ENCODE results near the gene TGDS.

Gene TGDS

DNA sequence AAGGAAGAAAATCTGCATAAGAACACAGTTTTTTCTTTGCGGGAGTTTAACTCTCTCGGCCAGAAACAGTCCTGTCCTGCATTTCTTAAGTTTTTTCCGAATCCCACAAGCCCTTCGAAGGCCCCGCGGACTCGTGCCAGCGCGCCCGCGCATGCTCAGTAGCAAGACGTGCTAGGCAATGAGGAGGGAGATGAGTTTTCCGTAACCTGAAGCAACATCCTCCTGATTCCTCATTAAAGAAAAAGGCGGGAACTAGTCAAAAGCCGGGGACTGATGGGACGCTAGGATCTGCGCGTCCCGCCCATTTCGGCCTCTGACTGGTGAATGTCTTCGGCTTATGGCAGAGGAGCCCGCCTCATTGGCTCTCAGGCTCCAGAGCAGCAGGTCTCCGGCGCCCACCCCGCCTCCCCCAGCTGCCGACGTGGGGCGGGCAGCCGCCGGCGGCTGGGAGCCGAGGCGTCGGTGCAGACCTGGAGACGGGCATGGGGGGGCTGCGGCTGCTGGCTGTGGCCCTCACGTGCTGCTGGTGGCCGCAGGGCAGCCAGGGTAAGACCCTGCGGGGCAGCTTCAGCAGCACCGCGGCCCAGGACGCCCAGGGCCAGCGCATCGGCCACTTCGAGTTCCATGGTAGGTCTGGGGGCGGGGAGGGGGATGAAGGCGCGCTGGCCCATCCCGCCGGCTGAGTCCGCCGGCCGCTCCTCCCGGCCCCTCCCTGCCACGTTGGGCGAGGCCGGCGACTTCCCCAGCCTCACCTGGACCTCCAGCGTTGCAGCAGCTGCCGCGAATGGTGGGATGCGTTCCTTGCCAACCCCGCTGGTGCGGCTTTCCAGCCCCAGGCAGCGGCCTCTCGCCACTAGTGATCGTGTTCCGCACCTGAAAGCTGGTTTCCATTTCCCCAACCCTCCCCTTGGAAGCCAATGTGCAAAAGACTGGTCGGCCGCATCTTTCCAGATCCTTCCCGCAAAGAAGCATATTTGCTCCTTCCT lies 5.8 kb upstream of the TGDS start, which contains the start of gene GPR180:
Gene GPR180 (plus strand): TSS at position 412 of the 986 bp plus-strand sequence. CDS start 71 bp downstream, at position 483.
- DNase-seq (ENCODE audit: low read depth): peak; percentile 87

DNA sequence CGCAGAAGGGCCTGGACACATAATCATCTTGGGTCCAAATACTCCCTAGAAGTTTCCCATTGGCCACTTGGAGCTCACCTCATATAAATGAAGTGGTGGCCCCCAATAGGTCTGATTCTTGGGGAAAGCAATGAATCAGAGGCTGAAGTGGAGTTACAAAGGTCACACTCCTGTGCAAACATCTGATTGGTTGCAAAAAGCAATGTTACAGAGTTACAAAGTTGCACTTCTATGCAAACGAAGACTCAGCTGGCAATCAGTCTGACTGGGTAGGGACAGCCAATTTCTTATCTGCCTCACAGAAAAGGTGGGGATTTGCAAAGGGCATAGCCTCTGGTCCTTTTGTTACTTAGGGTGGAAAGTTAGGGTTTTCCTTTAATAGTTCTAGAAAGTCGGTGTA lies 3.9 kb upstream of the TGDS start:
- DNase-seq (ENCODE audit: low read depth): no peak

DNA sequence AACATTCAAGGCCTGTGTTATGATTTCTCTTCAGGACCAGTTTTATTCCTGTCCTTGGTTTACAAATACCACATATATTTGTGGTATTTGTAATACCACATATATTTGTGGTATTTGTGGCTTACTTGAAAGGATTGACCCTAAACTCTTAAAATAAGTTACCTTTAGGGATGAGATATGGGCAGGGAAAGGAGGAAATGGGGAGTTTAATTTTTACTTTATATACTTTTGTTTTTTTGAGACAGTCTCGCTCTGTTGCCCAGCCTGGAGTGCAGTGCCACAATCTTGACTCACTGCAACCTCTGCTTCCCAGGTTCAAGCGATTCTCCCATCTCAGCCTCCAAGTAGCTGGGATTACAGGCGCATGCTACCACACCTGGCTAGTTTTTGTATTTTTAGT lies 2.3 kb upstream of the TGDS start:
- no peak for DNase-seq (ENCODE audit: low read depth)

DNA sequence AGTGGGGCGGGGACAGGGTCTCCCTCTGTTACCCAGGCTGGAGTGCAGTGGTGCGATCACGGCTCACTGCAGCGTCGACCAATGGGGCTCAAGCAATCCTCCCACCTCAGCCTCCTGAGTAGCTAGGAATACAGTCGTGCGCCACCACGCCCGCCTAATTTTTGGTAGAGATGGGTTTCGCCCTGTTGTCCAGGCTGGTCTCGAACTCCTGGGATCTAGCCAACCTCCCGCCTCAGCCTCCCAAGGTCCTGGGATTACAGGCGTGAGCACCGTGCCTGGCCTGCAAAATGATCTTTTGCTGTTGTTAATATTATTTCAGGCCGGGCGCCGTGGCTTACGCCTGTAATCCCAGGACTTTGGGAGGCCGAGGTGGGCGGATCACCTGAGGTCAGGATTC lies 621 bp upstream of the TGDS start:
- no peak for DNase-seq (ENCODE audit: low read depth)

DNA sequence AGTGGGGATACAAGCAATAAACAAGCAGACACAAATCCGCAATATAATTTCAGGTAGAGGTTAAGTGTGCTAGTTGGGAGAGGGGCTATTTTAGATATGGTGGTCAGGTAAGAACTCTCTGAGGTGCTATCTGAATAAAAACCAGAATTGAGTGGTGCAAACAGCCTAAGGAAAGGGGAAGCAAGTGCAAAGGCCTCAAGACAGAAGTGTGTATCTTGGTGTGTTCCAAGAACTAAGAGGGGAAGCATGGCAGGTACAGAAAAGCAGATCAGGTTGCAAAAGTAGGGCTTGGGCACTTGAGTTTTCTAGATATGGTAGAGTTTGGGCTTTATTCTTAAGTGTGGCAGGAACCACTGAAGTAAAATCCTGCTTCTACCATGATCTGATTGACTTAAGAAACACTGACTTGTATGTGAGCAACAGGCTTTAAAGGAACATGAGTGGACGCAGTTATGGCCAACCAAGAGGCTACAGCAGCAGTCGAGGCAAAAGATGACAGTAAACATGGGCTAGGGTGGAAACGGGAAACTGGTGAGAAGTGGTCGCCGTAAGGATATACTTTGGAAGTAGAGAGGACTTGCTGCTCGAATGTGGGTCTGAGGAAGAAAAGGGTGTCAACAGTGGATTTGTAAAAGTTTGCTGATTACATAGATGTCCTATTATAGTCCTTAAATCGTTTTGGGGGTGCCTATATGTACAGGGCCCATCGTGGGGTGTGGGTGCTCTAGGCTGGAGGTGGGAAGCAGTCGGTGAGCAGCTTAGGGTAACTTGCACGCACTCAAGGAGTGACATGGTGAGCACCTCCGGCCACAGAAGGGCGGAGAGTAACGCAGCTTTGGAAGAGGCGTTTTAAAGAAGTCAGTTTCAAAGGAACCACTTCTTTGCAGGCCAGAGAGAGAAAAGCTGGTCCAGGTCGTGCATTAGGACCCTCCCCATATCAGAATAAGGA lies 677 bp downstream of the TGDS start:
- DNase-seq (ENCODE audit: low read depth): peak; percentile 23

DNA sequence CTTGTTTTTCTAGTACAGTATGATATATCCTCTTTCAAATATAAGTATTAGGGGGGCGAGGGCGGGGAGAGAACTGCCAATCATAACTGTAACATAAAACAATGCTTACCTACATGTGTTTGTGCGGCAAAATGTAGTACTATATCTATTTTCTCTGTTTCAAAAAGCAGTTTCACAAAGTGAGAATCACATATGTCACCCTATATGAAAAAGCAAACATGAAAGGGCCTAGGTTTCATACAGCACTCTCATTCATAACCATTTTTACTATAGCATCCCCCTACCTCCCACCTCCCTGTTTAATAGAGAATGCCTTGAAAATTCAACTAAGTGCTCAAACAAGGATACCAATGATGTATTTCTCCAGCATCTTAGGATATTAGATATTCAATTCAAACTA lies 5.2 kb downstream of the TGDS start:
- DNase-seq (ENCODE audit: low read depth): no peak

DNA sequence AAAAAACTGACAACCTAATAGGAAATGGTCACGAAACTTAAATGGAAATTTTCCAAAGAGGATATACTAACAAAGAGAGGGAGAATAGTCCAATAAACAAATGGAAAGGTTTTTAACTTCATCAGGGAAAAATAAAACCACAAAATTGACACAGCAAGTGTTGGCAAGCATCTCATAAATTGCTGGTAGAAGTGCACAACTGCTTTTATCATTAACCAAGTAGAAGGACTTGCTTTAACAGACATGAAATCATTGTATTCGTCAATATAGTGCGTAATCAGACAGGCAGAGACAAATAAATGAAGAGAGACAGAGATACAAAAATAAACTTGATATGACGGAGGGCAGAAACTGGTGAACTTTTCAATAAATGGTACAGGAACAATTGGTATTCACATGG lies 7.4 kb downstream of the TGDS start:
- no peak for DNase-seq (ENCODE audit: low read depth)

DNA sequence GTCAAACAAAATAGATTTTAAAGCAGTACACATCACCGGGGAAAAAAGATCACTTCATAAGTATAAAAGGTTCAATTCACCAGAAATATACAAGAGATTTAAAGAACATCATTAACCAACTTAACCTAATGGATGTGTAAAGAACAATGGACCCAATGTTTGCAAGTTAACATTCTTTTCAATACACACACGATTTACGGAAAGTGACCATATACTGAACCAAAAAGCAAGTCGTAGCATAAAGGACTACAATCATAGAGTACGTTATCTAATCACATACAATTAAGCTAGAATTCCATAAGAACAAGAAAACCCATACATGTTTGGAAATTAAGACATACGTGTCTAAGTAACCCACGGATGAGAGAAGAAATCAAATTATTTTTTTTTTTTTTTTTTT lies 9.6 kb downstream of the TGDS start:
- no peak for DNase-seq (ENCODE audit: low read depth)

DNA sequence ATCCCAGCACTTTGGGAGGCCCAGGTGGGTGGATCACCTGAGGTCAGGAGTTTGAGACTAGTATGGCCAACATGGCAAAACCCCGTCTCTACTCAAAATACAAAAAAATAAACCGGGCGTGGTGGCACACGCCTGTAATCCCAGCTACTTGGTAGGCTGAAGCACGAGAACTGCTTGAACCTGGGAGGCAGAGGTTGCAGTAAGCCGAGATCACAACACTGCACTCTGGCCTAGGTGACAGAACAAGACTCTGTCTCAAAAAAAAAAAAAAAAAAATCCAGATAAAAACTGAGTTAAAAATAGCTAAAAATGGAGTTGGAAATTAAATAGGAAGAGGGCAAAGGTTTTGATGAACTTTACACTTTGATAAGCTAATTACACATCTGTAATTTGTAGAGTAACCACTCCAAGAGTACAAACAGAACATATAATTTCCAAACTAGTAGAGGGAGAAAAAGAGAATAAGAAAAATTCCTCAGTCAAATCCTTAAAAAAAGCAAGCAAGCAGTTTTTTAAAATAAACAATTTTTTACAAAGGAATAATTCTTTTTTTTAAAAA lies 10.3 kb downstream of the TGDS start:
- DNase-seq (ENCODE audit: low read depth): no peak

DNA sequence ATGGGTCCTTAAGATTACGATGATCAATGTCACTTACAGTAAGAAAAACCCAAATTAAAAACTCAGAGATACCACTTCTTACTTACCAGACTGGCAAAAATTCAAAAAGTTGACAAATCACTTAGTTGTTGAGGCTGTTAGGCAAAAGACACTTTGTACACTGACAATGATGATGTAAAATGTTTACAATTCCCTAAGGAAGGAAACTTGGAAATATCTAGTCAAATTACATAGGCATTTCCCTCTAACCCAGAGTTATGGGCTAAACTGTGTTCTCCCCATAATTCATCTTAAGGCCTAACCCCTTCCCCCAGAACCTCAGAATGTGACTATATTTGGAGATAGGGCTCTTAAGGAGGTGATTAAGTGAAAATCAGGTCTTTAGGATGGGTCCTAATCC lies 12.0 kb downstream of the TGDS start:
- DNase-seq (ENCODE audit: low read depth): no peak

DNA sequence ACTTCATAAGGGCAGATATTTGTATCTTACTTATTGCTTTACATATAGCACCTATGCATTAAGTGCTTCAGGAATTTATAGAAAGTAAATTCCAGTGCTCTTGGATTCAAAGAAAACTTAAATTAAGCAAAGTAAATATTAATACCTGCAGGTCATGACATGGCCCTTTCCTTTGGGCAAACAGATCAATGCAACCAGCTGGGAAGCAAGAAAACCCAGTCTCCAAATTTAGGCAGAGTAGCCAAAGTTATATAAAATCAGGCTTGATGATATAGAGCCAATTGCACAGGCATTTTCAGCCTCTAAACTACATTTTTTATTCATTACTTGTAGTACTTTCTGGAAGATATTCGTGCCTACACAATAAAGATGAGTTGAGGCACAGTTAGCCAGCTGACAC lies 16.9 kb downstream of the TGDS start:
- DNase-seq (ENCODE audit: low read depth): no peak

DNA sequence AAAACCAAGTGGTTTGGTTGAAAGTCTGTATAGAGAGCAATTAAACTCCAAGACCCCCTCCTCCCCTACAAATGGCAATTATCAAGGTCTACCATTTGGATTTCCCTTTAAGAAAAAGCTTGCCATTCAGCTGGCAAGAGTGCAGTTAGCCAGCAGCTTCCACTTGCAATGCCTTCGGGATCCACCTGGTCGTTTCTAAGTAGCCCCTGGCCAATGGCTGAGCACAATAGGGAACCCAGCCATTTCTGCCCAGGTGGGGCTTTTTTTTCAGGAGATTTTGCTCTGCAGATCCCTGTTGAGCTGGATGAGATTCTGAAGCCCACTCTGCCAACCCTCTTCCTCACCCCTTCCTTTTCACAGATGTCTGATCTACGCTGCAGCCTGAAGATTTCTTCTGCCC lies 26.3 kb downstream of the TGDS start:
- no peak for DNase-seq (ENCODE audit: low read depth)

DNA sequence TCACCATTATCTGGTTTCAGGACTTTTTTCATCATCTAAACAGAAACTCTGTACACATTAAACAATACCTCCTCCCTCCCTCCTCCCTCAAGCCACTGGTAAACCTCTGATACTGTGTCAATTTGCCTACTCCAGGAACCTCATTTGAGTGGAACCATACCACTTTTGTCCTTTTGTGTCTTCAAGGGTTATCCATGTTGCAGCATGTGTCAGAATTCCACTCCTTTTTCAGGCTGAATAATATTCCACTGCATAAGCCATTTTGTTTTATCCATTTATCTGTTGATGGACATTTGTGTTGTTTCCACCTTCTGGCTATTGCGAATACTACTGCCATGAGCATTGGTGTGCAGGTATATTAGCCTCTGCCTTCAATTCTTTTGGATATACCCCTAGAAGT lies 27.5 kb downstream of the TGDS start:
- DNase-seq (ENCODE audit: low read depth): no peak

DNA sequence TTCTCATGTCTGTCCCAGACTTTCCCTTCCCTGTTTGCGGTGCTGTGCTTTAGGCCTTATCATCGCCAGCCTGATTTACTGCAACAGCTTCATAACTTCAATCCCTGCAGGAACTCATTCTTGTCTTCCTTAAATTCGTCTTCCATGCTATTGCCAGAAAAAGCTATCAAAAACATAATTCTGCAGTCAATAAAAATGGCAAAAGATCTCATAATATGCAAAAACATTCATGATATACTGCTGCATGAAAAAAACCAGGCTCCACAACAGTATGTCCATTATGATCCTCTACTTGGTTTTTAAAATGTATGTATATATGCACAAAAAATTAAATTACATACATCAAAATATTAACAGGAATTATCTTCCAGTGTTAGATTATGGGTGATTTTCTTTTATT lies 28.4 kb downstream of the TGDS start:
- no peak for DNase-seq (ENCODE audit: low read depth)

DNA sequence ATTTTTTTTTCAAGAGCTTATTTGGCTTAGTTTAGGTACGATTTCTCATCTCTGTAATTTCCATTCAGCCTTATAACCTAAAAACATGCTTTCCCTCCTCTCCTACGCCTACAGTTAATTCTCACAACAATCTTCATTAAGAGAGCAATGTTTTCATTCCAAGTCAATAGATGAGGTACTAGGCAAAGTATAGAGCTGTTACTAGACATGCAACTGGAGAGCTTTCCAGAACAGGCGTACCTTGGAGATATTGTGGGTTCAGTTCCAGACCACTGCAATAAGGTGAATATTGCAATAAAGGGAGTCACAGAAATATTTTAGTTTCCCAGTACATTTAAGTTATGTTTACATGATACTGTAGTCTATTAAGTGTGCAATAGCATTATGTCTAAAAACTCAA lies 34.8 kb downstream of the TGDS start:
- no peak for DNase-seq (ENCODE audit: low read depth)

DNA sequence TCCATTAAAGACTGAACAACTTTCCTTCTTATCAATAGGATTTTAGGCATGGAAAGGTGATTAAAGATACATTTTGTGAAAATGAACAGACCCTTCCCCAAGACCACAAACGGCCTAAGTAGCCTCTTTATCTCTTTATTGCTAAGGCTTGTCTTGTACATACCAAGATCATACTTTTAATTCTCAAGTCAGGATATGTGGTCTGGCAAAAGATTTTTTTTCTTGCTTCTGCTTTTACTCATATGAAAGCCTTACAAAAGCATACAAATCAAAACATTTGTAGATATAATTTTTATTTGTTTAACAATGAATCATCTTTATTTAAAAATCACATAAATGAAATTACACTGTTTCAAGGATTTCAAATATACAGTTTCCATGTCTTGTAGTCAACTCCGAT lies 35.8 kb downstream of the TGDS start:
- DNase-seq (ENCODE audit: low read depth): no peak

DNA sequence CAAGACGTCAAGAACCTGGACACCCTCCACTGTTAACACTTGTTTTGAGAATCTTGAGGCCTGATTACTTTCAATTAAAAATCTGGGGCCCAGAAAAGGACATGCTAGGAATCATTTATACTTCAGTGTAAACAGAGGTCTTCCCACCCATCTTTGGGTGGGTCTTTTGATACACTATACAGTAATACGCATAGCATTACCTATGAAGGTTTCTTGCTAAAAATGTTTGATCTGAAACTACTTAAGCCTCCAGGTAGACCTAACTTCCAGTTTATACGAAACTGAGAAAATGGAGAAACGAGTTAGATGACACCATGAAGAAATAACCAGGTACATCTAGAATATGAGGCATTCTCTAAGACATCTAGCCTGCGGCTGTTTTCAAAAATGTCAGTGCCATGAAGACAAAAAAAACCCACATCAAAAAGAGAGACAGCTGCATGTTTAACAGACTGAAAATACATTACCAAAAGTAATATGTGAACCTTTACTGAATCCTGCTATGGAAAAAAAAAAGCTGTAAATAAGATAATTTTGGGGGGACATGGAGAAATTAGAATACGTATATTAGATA lies 36.6 kb downstream of the TGDS start:
- DNase-seq (ENCODE audit: low read depth): no peak

DNA sequence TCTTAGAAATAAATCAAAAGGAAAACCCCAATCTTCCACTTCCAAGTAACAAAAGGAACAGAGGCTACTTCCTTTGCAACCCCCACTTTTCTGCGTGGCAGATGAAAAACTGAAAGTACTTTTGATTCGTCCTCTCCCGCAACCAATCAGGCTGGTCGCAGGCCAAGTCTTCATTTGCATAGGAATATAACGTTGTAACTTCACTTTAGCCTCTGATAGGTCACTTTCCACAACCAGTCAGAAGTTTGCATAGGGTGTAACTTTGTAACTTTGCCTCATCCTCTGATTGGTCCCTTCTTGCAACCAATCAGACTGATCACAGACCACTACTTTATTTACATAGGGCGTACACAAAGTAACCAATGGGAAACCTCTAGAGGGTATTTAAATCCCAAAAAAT lies 37.2 kb downstream of the TGDS start:
- DNase-seq (ENCODE audit: low read depth): no peak

DNA sequence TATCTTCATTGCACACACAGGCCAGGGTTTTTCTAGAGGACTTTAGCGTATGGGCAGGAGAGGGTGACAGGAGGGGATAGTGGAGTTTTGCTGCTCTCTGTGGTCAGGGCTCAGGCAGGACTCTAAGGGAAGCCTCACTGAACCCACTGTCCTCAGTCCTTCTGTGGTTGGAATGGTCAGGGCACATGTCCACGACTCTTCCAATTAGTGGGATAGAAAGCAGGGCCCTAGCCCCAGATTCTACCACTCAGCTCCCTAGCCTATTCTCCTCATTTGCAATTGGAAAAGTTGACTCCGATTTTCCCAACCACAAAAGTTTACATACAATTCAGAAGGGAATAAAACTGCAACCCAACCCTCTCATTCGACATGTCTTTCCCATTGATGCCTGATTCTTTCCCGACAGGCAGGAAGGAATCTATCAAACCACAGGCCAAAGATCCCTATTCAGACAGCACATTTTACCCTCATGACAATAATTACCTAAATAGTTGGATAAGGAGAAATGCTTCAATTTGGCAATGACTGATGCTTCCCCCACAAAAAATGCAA lies 38.2 kb downstream of the TGDS start:
- no peak for DNase-seq (ENCODE audit: low read depth)

DNA sequence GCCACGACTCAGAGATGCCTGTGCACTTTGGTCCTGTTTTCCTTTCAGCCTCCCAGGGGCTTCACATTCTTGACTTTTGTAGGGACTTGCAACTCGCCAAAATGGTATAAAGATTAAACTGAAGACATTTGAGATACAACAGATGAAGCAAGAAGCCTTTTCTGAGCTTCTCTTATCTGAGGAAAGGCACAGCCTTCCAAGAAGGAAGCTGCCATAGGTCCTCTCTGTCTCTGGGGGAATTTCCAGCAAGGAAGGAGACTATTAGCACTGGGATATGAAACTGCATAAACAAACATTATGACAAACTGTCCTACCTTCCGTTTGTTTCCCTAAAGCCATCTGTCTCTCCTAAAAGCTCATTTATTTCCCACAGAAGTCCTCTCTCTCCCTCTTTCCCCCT lies 39.3 kb downstream of the TGDS start:
- DNase-seq (ENCODE audit: low read depth): no peak

DNA sequence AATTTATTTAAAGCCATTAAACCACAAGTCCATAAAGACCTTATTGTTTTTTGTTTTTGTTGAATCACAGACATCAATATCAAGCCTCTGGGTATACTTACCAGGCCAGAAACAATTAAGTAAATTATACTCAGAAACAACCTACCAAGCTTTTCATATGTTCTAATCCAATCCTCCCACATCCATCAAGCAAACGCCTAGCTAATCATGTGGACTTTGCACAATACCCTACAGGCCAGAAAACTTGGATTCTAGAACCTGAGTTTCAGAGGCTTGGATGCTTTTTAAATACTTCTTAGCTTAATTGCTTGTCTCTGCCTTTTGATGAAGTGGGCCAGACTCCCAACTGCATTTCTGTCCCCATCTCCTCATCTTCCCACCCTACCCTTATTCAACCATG lies 39.9 kb downstream of the TGDS start:
- no peak for DNase-seq (ENCODE audit: low read depth)

DNA sequence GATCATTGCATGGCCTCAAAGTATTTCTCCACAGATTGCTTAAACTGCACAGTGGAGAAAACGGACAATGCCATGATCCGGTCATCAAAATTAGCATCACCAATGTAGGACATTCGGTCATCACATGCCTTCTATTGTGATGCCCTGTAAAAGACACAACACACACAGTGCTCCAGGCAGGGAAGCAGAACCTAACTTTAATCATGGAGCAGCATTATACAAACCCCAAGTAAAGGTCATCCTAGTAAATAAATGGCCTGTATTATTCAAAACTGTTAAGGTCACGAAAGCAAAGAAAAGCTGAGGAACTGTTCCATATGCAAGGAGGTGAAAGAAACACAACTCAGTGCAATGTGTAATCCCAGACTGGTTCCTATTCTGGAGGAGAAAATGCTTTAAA lies 42.2 kb downstream of the TGDS start:
- no peak for DNase-seq (ENCODE audit: low read depth)
